Measurements from ENCODE around the gene SLC39A3. TPM values are rescaled to one million over a fixed set of nuclear protein-coding genes. Genes with fewer than 3 reads are reported as not detected.
A peak's percentile ranks its signal among the peaks of the same experiment; 100 is the strongest.

Gene SLC39A3
- total RNA-seq, 1 donor from 2014 or later = 42.4 TPM

GRCh38 chr19:2782329-2782935 lies 42.6 kb upstream of the SLC39A3 start:
- no peak for DNase-seq (ENCODE audit: low read depth)
- no peak for TF ChIP-seq CTCF (conservative IDR thresholded peaks at IDR 0.05; ENCODE audit: low read depth, low read length)
- H3K4me3 ChIP-seq (ENCODE audit: low read depth, low read length) = peak overlapping the region; percentile 100

DNA sequence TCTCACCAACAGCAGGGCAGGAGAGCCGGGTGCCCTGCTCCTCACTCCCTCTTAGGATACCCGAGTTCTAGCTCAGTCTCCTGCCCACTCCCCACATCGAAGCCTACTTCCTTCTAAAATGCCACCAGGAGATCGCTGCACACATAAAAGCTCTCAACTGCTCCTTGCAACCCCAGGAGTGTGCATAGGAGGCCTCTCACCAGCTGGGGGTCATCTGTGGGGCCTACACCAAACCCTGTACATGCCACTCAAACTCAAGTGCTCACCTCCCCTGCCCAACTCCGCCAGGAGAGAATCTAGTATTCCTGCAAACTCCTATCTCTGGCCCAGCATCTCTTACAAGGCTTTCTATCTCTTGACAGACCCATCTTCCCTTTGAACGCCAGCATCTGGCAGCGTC lies 40.5 kb upstream of the SLC39A3 start:
- no peak for DNase-seq (ENCODE audit: low read depth)
- TF ChIP-seq CTCF (conservative IDR thresholded peaks at IDR 0.05; ENCODE audit: low read depth, low read length) = no peak

DNA sequence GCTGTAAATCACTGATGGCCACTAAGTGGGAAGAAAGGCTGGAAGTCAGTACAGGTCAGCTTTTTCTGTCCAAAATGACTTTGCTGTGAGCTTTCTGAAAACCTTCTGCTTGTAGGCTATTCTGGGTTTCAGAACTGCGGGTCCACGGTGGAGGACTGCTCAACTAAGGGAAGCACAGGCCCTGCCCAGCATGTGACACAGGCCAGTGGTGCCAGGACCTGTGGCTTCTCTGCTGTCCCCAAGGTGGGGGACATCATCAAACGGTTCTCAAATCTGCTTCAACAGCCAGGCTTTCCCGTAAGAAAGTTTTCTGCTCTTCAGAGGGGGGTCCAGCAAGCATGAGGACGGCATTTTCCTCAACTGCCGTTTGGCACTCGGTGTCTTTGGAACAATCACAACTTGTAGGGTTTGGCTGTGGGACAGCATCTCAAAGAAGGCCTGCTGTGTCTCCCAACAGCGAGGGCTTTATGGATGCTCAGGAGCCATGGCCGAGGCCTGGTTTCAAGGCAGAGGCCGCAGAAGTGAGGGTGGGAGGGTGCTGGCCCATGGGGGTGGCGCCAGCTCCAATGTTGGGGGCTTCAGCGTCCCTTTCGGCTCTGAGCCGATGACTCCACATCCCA lies 39.4 kb upstream of the SLC39A3 start:
- no peak for TF ChIP-seq CTCF (conservative IDR thresholded peaks at IDR 0.05; ENCODE audit: low read depth, low read length)
- DNase-seq (ENCODE audit: low read depth) = no peak
- no peak overlapping the region for H3K4me3 ChIP-seq (ENCODE audit: low read depth, low read length)

More for the DNA sequence above, 40.5 kb upstream of the SLC39A3 start:
- no peak overlapping the region for H3K4me3 ChIP-seq (ENCODE audit: low read depth, low read length)

GRCh38 chr19:2777952-2778683 lies 38.3 kb upstream of the SLC39A3 start:
- no peak for TF ChIP-seq CTCF (conservative IDR thresholded peaks at IDR 0.05; ENCODE audit: low read depth, low read length)

GRCh38 chr19:2775556-2776430 lies 36.0 kb upstream of the SLC39A3 start:
- peak overlapping the region; percentile 37 for H3K4me3 ChIP-seq (ENCODE audit: low read depth, low read length)
- peak; percentile 36 for DNase-seq (ENCODE audit: low read depth)
- no peak for TF ChIP-seq CTCF (conservative IDR thresholded peaks at IDR 0.05; ENCODE audit: low read depth, low read length)

More at GRCh38 chr19:2777952-2778683, 38.3 kb upstream of the SLC39A3 start:
- H3K4me3 ChIP-seq (ENCODE audit: low read depth, low read length) = no peak overlapping the region
- DNase-seq (ENCODE audit: low read depth) = no peak

GRCh38 chr19:2774953-2775555 lies 35.2 kb upstream of the SLC39A3 start:
- no peak for DNase-seq (ENCODE audit: low read depth)
- peak overlapping the region; percentile 37 for H3K4me3 ChIP-seq (ENCODE audit: low read depth, low read length)
- TF ChIP-seq CTCF (conservative IDR thresholded peaks at IDR 0.05; ENCODE audit: low read depth, low read length) = no peak

All from epithelial cell of proximal tubule (primary cell).